Ectodermal cell (in vitro differentiated cells): ENCODE measurements around the gene GPR162.

Source experiments
- H3K27ac ChIP-seq: 2 replicates; pipeline ENCODE4 v1.7.0; 2013; ENCODE audit warnings: mild to moderate bottlenecking, low read depth, low read length; ENCODE audit not compliant: insufficient read depth, poor library complexity, severe bottlenecking
- H3K27me3 ChIP-seq: 2 replicates; pipeline ENCODE4 v1.7.0; 2013; ENCODE audit warnings: mild to moderate bottlenecking, low read length; ENCODE audit not compliant: insufficient read depth, control insufficient read depth, poor library complexity, severe bottlenecking
- H3K36me3 ChIP-seq: one replicate; pipeline ENCODE4 v1.7.0; 2013; ENCODE audit warnings: low read length; ENCODE audit not compliant: control insufficient read depth, insufficient read depth
- H3K4me1 ChIP-seq: one replicate; pipeline ENCODE4 v1.7.0; 2013; ENCODE audit warnings: low read length; ENCODE audit not compliant: control insufficient read depth, insufficient read depth
- H3K4me3 ChIP-seq: 2 replicates; pipeline ENCODE4 v1.7.0; 2013; ENCODE audit warnings: low read depth, low read length, control low read depth; ENCODE audit not compliant: insufficient read depth
- H3K9me3 ChIP-seq: 2 replicates; pipeline ENCODE4 v1.7.0; 2013; ENCODE audit warnings: mild to moderate bottlenecking, low read length, moderate library complexity; ENCODE audit not compliant: control insufficient read depth
- WGBS, 2 experiments: methylation state at CpG; one replicate each; pipeline ENCODE4 v1.1.7; 2013; ENCODE audit warnings: missing lambda C conversion rate in 2 of 2; 5-methylcytosine and 5-hydroxymethylcytosine counted together

The GPR162 gene

GRCh38 chr12:6827982-6828780 is 6.6 kb downstream of the GPR162 start, which contains the start of gene P3H3:
TSS of gene P3H3 (plus strand) at chr12:6828407. CDS start at chr12:6828441, 34 bp downstream.
- no peaks in the 10 kb centered on the region for H3K9me3 ChIP-seq
- H3K36me3 ChIP-seq, result peaks cover 17% of the 10 kb centered on the region
- peaks cover 38% of the 10 kb centered on the region for H3K4me1 ChIP-seq
- H3K4me3 ChIP-seq, result peak within 1 kb of the TSS; percentile 96
- H3K27me3 ChIP-seq, result no peaks in the 10 kb centered on the region
- H3K27ac ChIP-seq, result peak within 1 kb of the TSS; percentile 60
- 0% methylated on average over 59 to 60 of the region's 60 CpGs for WGBS, 2 experiments

- Histone ChIP-seq H3K4me3 (peak overlapping the region; percentile 96), H3K9me3 (no peaks in the 10 kb centered on the region), H3K27me3 (no peaks in the 10 kb centered on the region), H3K27ac (peak overlapping the region; percentile 6), H3K4me1 (peaks cover 30% of the 10 kb centered on the region), H3K36me3 (peaks cover 24% of the 10 kb centered on the region)
- 0% methylated on average over 71 of the region's 71 CpGs for WGBS, 2 experiments
Observed at GRCh38 chr12:6828781-6829535, 7.3 kb downstream of the GPR162 start.

- peak overlapping the region; percentile 96 for H3K4me3 ChIP-seq
- no peak overlapping the region for H3K27ac ChIP-seq
- H3K9me3 ChIP-seq, result no peaks in the 10 kb centered on the region
- WGBS, 2 experiments, result 29 to 31% methylated on average over 19 of the region's 19 CpGs
- H3K36me3 ChIP-seq, result peaks cover 29% of the 10 kb centered on the region
- H3K4me1 ChIP-seq, result peaks cover 29% of the 10 kb centered on the region
- no peaks in the 10 kb centered on the region for H3K27me3 ChIP-seq
Observed at GRCh38 chr12:6829536-6830220, 8.1 kb downstream of the GPR162 start.

GRCh38 chr12:6830286-6830890 is 8.8 kb downstream of the GPR162 start:
- Histone ChIP-seq H3K36me3 (peaks cover 29% of the 10 kb centered on the region), H3K4me3 (peak overlapping the region; percentile 96)

GRCh38 chr12:6830999-6831398 is 9.4 kb downstream of the GPR162 start:
- Histone ChIP-seq H3K36me3 (peaks cover 29% of the 10 kb centered on the region), H3K4me3 (no peak overlapping the region), H3K27ac (no peak overlapping the region), H3K27me3 (no peaks in the 10 kb centered on the region), H3K4me1 (peaks cover 18% of the 10 kb centered on the region), H3K9me3 (no peaks in the 10 kb centered on the region)
- WGBS, 2 experiments, result 89 to 93% methylated on average over 6 of the region's 6 CpGs

More at GRCh38 chr12:6830286-6830890, 8.8 kb downstream of the GPR162 start:
- Histone ChIP-seq H3K27me3 (no peaks in the 10 kb centered on the region), H3K4me1 (peaks cover 22% of the 10 kb centered on the region), H3K27ac (no peak overlapping the region), H3K9me3 (no peaks in the 10 kb centered on the region)
- WGBS, 2 experiments, result 89 to 91% methylated on average over 11 of the region's 11 CpGs

GRCh38 chr12:6831450-6831995 is 9.9 kb downstream of the GPR162 start:
- Histone ChIP-seq H3K9me3 (no peaks in the 10 kb centered on the region), H3K4me1 (peaks cover 18% of the 10 kb centered on the region), H3K4me3 (no peak overlapping the region), H3K27me3 (no peaks in the 10 kb centered on the region), H3K36me3 (peaks cover 29% of the 10 kb centered on the region), H3K27ac (no peak overlapping the region)
- 93 to 94% methylated on average over 12 of the region's 12 CpGs for WGBS, 2 experiments

GRCh38 chr12:6832125-6832524 is 10.5 kb downstream of the GPR162 start:
- no peaks in the 10 kb centered on the region for H3K9me3 ChIP-seq
- H3K36me3 ChIP-seq, result peaks cover 31% of the 10 kb centered on the region
- peaks cover 13% of the 10 kb centered on the region for H3K4me1 ChIP-seq
- WGBS, 2 experiments, result 93 to 98% methylated on average over 4 of the region's 4 CpGs
- H3K27ac ChIP-seq, result no peak overlapping the region
- H3K27me3 ChIP-seq, result no peaks in the 10 kb centered on the region
- no peak overlapping the region for H3K4me3 ChIP-seq

- 94 to 97% methylated on average over 6 of the region's 6 CpGs for WGBS, 2 experiments
- Histone ChIP-seq H3K36me3 (peaks cover 40% of the 10 kb centered on the region), H3K9me3 (no peaks in the 10 kb centered on the region), H3K27me3 (no peaks in the 10 kb centered on the region), H3K4me1 (peaks cover 10% of the 10 kb centered on the region), H3K4me3 (no peak overlapping the region), H3K27ac (no peak overlapping the region)
Observed at GRCh38 chr12:6833189-6833890, 11.7 kb downstream of the GPR162 start.

- no peak overlapping the region for H3K27ac ChIP-seq
- WGBS, 2 experiments, result 75 to 91% methylated on average over 1 of the region's 1 CpG
- H3K36me3 ChIP-seq, result peaks cover 40% of the 10 kb centered on the region
- no peak overlapping the region for H3K4me3 ChIP-seq
- H3K27me3 ChIP-seq, result no peaks in the 10 kb centered on the region
- peaks cover 16% of the 10 kb centered on the region for H3K4me1 ChIP-seq
- H3K9me3 ChIP-seq, result no peaks in the 10 kb centered on the region
Observed at GRCh38 chr12:6834254-6834653, 12.6 kb downstream of the GPR162 start.
